IPS-NIHi7 (cell line): ENCODE results near the gene ZNF420.
"Not testable (repeated sequence)": the region's sequence is repeated elsewhere in the genome, so short reads cannot be mapped to it uniquely, and the experiment has no call there.

Experiments used
- DNase-seq: peaks from one replicate; pipeline ENCODE4 v3.0.0; 2012; ENCODE audit warnings: mixed read lengths; ENCODE audit errors: extremely low spot score

ZNF420 gene

DNA sequence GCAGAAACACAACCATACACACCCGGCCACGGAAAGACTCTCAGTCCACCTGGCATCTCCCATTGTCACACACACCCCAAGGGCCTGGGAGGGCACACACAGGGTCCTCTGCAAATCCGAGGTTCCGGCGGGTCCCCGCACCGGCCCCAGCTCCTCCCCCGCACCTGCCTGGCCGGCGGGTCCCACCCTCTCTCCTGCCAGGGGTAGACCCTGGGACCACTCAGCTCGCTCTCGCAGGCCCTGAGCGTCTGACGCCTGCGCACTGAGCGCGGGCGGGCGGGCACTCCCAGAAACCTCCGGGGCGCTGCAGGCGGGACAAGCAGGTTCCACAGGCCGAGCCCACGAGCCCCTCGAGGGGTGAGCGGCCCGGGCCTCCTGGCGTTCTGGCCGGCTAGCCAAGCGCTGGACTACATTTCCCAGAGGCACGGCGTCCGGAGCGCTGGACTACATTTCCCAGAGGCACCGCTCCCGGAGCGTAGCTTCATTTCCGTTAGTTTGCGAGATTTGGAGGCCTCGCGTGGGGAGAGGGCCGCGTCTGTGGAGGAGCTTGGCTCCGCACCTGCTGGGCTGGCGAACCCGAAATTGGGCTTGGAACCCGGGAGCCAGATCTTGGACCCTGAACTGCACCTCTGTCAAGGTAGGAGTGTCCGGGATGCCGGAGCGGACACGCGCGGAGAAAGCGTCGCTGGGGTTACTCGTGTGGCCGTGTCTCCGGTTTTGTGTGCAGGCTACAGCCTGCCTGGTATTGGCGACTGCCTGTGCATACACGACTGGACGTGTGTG, at the start of gene ZNF420:
Gene ZNF420, plus strand, starts transcription at position 500 of the 783 bp plus-strand sequence. CDS start 10,686 bp downstream, outside the sequence.
- peak; percentile 95 for DNase-seq

DNA sequence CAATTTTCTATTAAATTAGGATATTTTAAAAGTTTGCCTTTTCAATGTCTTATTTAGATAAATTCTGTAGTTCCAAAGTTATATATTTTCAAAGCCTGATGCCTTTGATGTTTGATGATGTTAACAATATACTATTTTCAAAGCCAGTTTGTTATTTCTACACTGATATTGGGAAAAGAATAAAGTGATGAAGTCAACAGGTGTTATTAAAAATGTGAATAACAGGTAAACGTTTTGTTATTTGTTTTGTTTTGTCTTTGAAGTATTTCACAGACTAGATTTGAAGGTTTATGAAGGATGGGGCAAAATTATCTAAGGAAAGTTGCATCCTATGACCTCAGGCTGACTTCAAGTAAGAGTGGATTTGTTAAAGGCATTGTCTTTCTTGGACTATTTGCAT, 33.1 kb upstream of the ZNF420 start:
- DNase-seq = no peak

DNA sequence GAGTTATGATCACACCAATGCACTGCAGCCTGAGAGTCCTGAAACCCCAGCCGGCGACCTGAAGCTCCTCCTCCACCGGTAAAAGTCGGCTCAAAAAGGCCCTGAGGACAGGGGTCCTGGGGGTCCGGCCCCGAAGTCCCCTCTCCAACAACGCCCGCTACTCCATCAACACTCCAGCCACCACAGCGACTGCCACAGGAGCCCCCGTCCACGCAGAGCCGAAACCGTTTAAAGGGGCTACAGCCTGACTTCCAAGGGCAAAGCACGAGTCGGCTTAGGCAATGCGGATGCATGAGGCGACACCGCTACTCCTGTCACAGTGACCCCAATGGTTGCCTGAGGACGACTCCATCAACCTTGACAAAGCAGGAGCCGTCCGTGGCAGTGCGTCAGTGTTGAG, 22.9 kb upstream of the ZNF420 start:
- DNase-seq = no peak

DNA sequence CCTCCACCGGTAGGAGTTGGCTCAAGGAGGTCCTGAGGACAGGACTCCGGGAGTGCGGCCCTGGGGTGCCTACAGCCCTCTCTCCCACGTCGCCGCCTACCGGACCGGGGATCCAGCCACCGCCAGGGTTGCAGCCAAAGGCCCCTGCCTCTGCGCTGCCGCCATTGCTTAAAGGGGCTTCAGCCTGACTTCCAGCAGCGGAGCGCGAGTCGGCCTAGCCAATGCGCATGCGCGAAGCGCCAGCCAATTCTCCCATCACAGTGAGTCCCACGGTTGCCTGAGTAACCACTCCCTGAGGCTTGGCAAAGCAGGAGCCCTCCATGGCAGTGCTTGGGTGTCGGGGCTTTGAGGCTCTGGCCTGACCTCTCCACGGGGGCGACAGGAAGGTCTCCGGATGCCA, 21.5 kb upstream of the ZNF420 start:
- no peak for DNase-seq

DNA sequence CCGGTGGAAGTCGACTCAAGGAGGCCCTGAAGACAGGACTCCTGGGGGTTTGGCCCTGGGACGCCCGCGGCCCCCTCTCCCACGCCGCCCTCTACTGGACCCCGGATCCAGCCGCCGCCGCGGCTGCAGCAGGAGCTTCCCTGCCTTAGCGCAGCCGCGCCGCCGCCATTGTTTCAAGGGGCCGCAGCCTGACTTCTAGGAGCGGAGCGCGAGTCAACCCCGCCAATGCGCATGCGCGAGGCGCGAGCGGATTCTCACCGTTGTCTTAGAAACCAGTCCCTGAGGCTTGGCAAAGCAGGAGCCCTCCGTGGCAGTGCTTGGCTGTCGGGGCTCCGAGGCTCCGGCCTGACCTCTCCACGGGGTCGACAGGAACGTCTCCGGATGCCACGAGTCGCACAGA, 19.1 kb upstream of the ZNF420 start:
- DNase-seq = no peak

DNA sequence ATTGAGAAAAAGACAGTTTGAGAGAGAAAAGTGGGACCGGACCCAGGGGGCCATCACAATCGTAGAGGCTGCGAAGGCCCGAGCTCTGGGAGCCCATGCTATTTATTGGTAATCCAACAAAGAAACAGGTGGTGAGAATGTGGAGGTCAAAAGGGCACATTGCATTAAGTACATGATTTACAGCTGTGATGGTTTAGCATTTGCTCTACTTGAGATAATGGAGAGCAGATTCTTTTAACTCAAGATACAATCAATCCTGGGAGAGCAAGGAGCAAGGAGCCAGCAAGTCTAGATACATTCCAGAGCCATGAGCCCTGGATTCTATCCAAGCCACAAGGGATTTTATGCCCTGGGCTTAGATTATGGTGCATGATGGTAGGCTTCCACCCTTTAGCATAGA, 13.3 kb upstream of the ZNF420 start:
- DNase-seq = not testable (repeated sequence)

DNA sequence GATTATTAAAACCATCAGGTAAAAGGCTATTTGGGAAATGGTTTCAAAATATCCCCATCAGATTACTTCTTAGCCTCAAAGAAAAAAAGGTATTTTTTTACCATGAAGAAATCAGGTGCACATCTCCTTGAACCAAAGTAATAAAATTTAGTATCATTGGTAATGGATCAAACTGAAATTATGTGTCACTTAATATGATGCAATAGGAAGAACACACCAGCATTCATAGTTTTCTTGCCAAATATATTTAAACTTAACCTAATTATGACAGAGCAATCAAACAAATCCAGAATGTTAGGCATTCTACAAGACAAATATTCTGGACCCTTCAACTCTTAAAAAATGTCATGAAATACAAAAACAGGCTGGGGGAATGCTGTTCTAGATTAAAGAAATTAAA, 4.1 kb upstream of the ZNF420 start:
- DNase-seq = no peak

DNA sequence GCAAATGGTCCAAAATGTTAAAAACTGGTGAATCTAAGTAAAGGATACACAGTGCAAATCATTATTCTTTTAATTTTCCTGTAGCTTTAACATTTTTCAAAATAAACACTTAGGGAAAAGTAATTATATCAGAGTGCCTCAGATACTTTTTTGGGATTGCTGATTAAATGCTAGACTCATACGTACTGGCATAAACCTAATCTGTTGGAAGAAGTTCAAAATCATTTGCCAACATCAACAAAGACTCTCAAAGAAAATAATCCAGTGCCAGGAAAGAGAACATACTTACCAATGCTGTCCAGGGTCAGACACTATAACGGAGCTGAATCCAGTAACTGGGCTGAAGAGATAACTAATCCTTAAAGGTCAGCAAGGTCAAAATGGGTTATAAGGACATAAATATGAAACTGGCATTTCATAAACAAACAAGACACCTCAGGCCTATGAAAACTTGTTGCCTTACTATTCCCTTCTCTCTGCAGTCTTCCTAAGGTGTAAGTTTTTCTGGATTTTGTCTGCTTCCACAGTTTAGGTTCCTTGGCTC, 3.3 kb upstream of the ZNF420 start:
- no peak for DNase-seq

DNA sequence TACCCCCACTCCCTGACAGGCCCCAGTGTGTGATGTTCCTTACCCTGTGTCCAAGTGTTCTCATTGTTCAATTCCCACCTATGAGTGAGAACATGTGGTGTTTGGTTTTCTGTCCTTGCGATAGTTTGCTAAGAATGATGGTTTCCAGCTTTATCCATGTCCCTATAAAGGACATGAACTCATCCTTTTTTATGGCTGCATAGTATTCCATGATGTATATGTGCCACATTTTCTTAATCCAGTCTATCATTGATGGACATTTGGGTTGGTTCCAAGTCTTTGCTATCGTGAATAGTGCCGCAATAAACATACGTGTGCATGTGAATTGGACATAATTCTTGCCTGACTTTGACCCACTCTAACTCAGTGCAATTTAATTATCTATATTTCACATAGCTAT, 1.7 kb upstream of the ZNF420 start:
- not testable (repeated sequence) for DNase-seq

DNA sequence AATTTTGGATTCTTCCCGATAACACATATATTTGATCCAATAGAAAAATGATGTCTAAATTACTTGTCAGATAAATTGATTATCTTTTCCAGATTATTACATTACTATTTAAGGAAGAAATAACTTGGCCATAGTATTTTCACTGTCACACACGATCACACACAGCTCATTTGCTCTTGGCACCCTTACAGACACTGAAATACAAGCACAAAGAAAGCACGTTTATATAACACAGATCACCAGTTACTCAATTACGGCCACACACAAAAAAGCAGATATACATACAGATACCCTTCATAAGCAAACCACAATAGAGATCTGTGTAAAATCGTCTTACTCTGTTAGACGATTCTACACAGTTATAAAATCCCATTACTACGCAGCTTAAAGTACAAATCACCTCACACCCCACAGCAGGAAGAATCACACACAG, 716 bp upstream of the ZNF420 start:
- DNase-seq = no peak

DNA sequence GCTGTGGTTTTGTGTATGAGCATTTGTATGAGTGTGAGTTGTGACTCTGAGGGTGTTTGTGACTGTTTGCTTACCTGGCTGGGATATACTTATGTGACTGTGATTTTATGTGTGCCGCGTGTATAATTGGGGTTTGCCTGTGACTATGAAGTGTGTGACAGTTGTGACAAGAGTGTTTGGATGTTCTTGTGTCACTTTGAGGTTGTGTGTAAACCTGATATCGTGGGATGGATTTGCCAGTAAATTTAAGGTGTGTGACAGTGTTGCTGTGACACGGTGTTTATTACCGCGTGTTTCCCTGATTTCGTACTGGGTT, 442 bp downstream of the ZNF420 start:
- DNase-seq = no peak

DNA sequence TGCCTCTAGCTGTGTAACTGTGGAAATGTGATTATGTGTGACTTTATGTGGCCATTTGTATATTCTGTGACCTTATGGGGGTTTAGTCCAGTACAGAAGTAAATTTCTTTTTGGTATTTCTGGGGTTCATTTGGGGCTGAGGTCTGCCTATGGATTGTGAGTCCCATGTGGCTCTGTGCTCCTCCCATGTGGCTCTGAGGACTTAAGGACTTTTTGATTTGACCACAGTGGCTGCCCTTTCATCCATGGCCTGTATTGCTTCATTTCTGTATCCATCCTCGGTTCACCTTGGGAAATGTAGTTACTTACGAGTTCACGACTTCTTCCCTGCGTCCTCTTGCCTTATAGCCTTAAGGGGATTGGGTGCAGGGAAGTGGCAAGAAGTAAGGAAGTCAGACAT, 1.0 kb downstream of the ZNF420 start:
- no peak for DNase-seq

DNA sequence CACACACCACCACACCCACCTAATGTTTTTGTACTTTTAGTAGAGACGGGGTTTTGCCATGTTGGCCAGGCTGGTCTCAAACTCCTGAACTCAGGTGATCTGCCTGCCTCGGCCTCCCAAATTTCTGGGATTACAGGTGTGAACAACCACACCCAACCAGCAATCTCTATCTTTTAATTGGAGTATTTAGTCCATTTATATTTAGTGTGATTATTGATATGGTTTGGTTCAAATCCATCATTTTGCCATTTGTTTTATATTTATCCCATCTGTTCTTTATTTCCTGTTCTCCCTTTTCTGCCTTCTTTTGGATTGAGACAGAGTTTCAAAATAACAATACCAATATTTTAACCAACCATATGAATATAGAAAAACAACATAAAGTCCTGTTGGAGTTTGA, 4.1 kb downstream of the ZNF420 start:
- DNase-seq = no peak

DNA sequence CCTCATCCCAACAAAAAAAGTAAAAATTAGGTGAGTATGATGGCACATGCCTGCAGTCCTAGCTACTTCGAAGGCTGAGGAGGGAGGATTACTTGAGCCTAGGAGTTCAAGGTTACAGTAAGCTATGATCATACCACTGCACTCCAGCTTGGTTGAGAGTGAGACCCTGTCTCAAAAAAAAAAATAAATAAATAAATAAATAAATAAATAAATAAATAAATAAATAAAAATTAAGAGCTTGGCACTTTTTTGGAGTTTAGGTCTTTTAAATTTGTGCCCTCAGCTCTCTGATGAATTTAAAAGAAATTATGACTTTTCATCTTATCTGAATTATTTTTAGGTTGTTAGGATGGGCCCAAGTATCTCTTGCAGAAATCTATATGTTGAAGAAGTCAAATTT, 8.9 kb downstream of the ZNF420 start:
- DNase-seq = no peak

DNA sequence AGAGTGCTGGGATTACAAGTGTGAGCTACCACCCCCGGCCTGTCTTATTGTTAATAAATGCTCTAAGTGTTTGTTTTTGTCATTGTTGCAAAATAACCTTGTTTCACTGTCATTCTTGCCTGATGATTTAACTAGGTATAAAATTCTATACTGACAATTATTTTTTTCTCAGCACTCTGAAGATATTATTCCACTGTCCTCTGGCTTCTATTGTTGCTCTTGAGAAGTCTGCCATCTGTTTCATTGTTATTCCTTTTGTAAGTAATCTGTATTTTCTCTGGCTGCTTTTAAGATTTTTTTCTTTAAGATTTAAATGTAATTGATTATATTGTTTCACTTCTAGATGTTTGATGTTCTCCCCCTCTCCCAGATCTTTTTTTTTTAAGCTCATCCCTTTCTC, 17.6 kb downstream of the ZNF420 start:
- DNase-seq = no peak

DNA sequence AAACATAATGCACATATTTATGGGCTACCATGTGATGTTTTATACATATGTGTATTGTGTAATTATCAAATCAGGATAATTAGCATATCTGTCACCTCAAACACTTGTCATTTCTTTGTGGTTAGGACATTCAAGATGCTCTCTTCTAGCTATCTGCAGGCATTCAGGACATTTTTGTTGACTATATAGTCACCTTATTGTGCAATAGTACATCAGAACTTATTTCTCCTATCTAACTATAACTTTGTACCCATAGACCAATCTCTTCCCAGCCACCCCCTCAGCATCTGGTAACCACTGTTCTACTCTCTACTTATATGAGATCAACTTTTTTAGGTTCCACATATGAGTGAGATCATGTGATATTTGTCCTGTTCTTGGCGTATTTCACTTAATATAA, 20.3 kb downstream of the ZNF420 start:
- no peak for DNase-seq

DNA sequence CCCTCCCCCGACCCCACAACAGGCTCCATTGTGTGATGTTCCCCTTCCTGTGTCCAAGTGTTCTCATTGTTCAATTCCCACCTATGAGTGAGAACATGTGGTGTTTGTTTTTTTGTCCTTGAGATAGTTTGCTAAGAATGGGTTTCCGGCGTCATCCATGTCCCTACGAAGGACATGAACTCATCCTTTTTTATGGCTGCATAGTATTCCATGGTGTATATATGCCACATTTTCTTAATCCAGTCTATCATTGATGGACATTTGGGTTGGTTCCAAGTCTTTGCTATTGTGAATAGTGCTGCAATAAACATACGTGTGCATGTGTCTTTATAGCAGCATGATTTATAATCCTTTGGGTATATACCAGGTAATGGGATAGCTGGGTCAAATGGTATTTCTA, 25.9 kb downstream of the ZNF420 start:
- DNase-seq = not testable (repeated sequence)

DNA sequence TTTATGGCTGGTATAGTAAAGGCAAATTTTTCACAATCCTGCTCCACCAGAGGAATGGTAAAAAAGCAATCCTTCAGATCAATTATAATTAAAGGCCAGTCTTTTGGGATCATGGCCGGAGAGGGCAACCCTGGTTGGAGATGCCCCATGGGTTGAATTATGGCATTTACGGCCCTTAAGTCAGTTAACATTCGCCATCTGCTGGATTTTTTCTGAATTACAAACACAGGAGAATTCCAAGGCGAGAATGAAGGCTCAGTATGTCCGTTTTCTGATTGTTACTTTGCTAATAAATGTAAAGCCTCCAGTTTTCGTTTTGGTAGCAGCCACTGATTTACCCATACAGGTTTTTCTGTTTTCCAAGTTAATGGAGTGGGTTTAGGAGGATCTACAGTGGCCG, 33.5 kb downstream of the ZNF420 start:
- peak; percentile 14 for DNase-seq

DNA sequence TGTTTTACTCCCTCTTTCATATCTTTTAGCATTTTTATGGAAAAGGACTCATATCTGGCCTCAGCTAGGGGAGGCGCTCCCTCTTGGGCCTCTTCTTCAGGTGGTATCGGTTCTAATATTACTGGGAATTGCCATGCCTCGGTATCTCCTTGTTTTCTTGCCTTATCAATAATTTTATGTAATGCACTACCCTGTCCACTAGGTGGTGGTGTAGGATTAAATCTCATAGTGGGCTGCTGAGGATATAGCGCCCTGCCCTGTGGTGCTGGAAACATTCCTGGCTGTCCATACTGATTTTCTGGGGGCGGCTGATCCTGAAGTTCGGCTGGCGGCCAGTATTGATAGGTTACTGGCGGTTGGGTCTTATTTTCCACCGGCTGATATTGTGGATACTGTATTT, 35.8 kb downstream of the ZNF420 start:
- DNase-seq = peak; percentile 15

DNA sequence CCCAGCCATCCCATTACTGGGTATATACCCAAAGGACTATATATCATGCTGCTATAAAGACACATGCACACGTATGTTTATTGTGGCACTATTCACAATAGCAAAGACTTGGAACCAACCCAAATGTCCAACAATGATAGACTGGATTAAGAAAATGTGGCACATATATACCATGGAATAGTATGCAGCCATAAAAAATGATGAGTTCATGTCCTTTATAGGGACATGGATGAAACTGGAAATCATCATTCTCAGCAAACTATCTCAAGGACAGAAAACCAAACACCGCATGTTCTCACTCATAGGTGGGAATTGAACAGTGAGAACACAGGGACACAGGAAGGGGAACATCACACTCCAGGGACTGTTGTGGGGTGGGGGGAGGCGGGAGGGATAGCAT, 43.9 kb downstream of the ZNF420 start:
- DNase-seq = not testable (repeated sequence)

DNA sequence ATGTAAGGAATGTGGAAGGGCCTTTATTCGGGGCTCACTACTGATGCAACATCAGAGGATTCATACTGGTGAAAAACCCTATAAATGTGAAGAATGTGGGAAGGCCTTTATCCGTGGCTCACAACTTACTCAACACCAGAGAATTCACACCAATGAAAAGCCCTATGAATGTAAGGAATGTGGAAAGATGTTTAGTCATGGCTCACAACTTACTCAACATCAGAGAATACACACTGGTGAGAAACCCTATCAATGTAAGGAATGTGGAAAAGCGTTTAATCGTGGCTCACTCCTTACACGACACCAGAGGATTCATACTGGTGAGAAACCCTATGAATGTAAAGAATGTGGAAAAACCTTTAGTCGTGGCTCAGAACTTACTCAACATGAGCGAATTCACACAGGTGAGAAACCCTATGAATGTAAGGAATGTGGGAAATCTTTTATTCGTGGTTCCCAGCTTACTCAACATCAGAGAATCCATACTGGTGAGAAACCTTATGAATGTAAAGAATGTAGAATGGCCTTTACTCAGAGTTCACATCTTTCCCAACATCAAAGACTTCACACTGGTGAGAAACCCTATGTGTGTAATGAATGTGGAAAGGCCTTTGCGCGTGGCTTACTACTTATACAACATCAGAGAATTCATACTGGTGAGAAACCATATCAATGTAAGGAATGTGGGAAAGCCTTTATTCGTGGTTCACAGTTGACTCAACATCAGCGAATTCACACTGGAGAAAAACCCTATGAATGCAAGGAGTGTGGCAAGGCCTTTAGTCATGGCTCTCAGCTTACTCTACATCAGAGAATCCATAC, 50.0 kb downstream of the ZNF420 start:
- no peak for DNase-seq

DNA sequence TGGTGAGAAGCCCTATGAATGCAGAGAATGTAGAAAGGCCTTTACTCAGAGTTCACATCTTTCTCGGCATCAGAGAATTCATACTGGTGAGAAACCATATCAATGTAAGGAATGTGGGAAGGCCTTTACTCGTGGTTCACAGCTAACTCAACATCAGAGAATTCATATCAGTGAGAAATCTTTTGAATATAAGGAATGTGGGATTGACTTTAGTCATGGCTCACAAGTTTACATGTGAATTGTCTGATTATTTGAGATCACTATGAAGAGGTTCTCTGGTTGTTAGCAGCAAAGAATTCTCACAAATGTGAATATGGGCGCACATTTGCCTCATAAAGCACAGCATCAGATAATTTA, 50.6 kb downstream of the ZNF420 start:
- DNase-seq = no peak

DNA sequence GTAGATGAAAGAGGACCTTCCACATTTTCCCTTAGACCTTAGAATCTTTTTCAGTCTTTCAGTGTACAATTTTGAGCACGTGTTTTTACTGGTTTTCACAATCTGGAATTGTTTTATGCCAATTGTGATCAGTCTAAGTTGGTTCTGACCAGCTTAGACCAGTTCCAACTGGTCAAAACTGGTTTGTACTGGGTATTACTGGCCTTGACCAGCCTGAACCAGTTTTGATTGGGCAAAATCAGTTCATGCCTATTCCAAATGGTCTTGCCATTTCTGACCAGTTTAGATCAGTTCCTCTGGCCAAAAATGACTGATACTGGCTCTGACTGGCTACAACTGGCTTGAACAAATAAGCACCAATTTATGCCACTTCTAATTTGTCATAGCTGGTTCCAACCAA, 57.9 kb downstream of the ZNF420 start:
- no peak for DNase-seq
